RWPE1 (cell line): ENCODE measurements around the gene TEKT5.
"Not testable (repeated sequence)": the region's sequence is repeated elsewhere in the genome, so short reads cannot be mapped to it uniquely, and the experiment has no call there.

Source experiments
- CTCF ChIA-PET: fragments of 350-600 bp; sonication (Branson Sonifier 250); formaldehyde crosslinking; extraction: SDS; loops from one replicate; lab custom pipeline; 2021; lab: Yijun Ruan, JAX
- POLR2A ChIA-PET: fragments of 400-600 bp; formaldehyde crosslinking; extraction: SDS; loops from one replicate; lab custom pipeline; 2020; ENCODE audit warnings: antibody characterized with exemption; ENCODE audit not compliant: low non-redundant PET; lab: Yijun Ruan, JAX
- DNase-seq: peaks from one replicate; pipeline ENCODE4 v3.0.0; 2012; ENCODE audit warnings: low spot score
- H3K27ac ChIP-seq: fragments of 450-650 bp; 2 replicates; pipeline ENCODE4 v1.5.1; 2017
- CTCF ChIP-seq: fragments of 450-650 bp; conservative IDR thresholded peaks from 2 replicates; pipeline ENCODE4 v1.5.1; 2017; ENCODE audit warnings: low read depth, mild to moderate bottlenecking

TEKT5 gene

GRCh38 chr16:10694830-10695229 is at the start of gene TEKT5:
TSS of gene TEKT5 (minus strand) at chr16:10694930. CDS start at chr16:10694873, 57 bp downstream.
- no peak within 1 kb of the TSS for H3K27ac ChIP-seq
- ChIA-PET POLR2A (no interaction called here), CTCF (interaction anchor here (0.6 kb wide), 2 partner anchors 172 to 180 kb away, joined by 4 to 5 read pairs; no protein-coding TSS in a partner anchor)
- TF ChIP-seq CTCF: no peak
- DNase-seq: no peak

- CTCF ChIA-PET: interaction anchor here (0.6 to 1.1 kb wide), 7 partner anchors 115 to 488 kb away, joined by 3 to 9 read pairs (median 3); partner anchors contain the start of gene EMP2
Measured at GRCh38 chr16:10743610-10744369, 49.1 kb upstream of the TEKT5 start, which contains the start of gene NUBP1. TSS of gene NUBP1 (plus strand) at chr16:10743842. CDS start at chr16:10743864, 22 bp downstream.

GRCh38 chr16:10743227-10743609 is 48.5 kb upstream of the TEKT5 start:
- peak overlapping the region; percentile 90 for H3K27ac ChIP-seq
- POLR2A ChIA-PET: interaction anchor here (0.6 kb wide), 1 partner anchor 135 kb away, joined by 3 read pairs; no protein-coding TSS in a partner anchor
- CTCF ChIA-PET: interaction anchor here (0.6 kb wide), 1 partner anchor 488 kb away, joined by 3 read pairs; no protein-coding TSS in a partner anchor
- DNase-seq: no peak
- no peak for TF ChIP-seq CTCF

More at GRCh38 chr16:10743610-10744369, 49.1 kb upstream of the TEKT5 start, which contains the start of gene NUBP1:
- DNase-seq: peak; percentile 98
- TF ChIP-seq CTCF: no peak
- POLR2A ChIA-PET: interaction anchor here (0.5 to 0.6 kb wide), 2 partner anchors 134 to 418 kb away, joined by 3 read pairs; no protein-coding TSS in a partner anchor
- peak within 1 kb of the TSS; percentile 90 for H3K27ac ChIP-seq

GRCh38 chr16:10741844-10742243 is 47.1 kb upstream of the TEKT5 start:
- H3K27ac ChIP-seq: no peak overlapping the region
- no peak for DNase-seq
- POLR2A ChIA-PET: no interaction called here
- TF ChIP-seq CTCF: no peak
- CTCF ChIA-PET: no interaction called here

GRCh38 chr16:10741249-10741648 is 46.5 kb upstream of the TEKT5 start:
- POLR2A ChIA-PET, H3K27ac ChIP-seq, CTCF ChIA-PET, DNase-seq: not testable (repeated sequence)

- TF ChIP-seq CTCF: no peak
- ChIA-PET POLR2A (no interaction called here), CTCF (interaction anchor here (1.2 kb wide), 1 partner anchor 177 kb away, joined by 5 read pairs; no protein-coding TSS in a partner anchor)
- DNase-seq: no peak
- no peak overlapping the region for H3K27ac ChIP-seq
Measured at GRCh38 chr16:10740845-10741208, 46.1 kb upstream of the TEKT5 start.
